ENCODE measurements around the gene CDK10. TPM values are rescaled to one million over a fixed set of nuclear protein-coding genes. Genes with fewer than 3 reads are reported as not detected.
"Not testable (repeated sequence)": the region's sequence is repeated elsewhere in the genome, so short reads cannot be mapped to it uniquely, and the experiment has no call there.

The CDK10 gene
- total RNA-seq, 4 donors from 2014 or later = 34.6 to 69.1 (median 40.9) TPM

GRCh38 chr16:89660146-89660545, 26.3 kb upstream of the CDK10 start:
- no peak overlapping the region for H3K4me3 ChIP-seq (ENCODE audit: low read depth, poor library complexity, severe bottlenecking)
- WGBS, 2 donors = 90 to 97% methylated on average over 7 of the region's 7 CpGs
- TF ChIP-seq POLR2A (IDR thresholded peaks at IDR 0.05) (no peak), CTCF (IDR thresholded peaks at IDR 0.05) (no peak)
- intact Hi-C loops (cut with DNase I; ENCODE audit: low total_unique reads) = no loop called here
- no peak for DNase-seq (ENCODE audit: low spot score in 2 of 2)

- 93 to 94% methylated on average over 9 of the region's 9 CpGs for WGBS, 2 donors
- H3K4me3 ChIP-seq (ENCODE audit: low read depth, poor library complexity, severe bottlenecking) = no peak overlapping the region
- TF ChIP-seq POLR2A (IDR thresholded peaks at IDR 0.05) = no peak
- no peak for TF ChIP-seq CTCF (IDR thresholded peaks at IDR 0.05)
- intact Hi-C loops (cut with DNase I; ENCODE audit: low total_unique reads) = no loop called here
- no peak for DNase-seq (ENCODE audit: low spot score in 2 of 2)
These were observed 25.3 kb upstream of the CDK10 start for GRCh38 chr16:89661215-89661614.

GRCh38 chr16:89664238-89664637, 22.3 kb upstream of the CDK10 start:
- intact Hi-C loops (cut with DNase I; ENCODE audit: low total_unique reads); DNase-seq (ENCODE audit: low spot score in 2 of 2); H3K4me3 ChIP-seq (ENCODE audit: low read depth, poor library complexity, severe bottlenecking): not testable (repeated sequence)
- 64 to 72% methylated on average over 11 of the region's 11 CpGs for WGBS, 2 donors

GRCh38 chr16:89667000-89667399, 19.5 kb upstream of the CDK10 start:
- DNase-seq (ENCODE audit: low spot score in 2 of 2); H3K4me3 ChIP-seq (ENCODE audit: low read depth, poor library complexity, severe bottlenecking); intact Hi-C loops (cut with DNase I; ENCODE audit: low total_unique reads): not testable (repeated sequence)
- 66 to 76% methylated on average over 7 of the region's 7 CpGs for WGBS, 2 donors

GRCh38 chr16:89667633-89668032, 18.9 kb upstream of the CDK10 start:
- no peak for DNase-seq (ENCODE audit: low spot score in 2 of 2)
- TF ChIP-seq CTCF (IDR thresholded peaks at IDR 0.05) (no peak), POLR2A (IDR thresholded peaks at IDR 0.05) (no peak)
- no peak overlapping the region for H3K4me3 ChIP-seq (ENCODE audit: low read depth, poor library complexity, severe bottlenecking)
- intact Hi-C loops (cut with DNase I; ENCODE audit: low total_unique reads) = no loop called here
- WGBS, 2 donors = 79 to 80% methylated on average over 8 of the region's 9 CpGs

GRCh38 chr16:89668790-89669158, 17.7 kb upstream of the CDK10 start:
- no peak for DNase-seq (ENCODE audit: low spot score in 2 of 2)
- H3K4me3 ChIP-seq (ENCODE audit: low read depth, poor library complexity, severe bottlenecking) = no peak overlapping the region

More at GRCh38 chr16:89668790-89669158, 17.7 kb upstream of the CDK10 start:
- WGBS, 2 donors = 63 to 74% methylated on average over 5 of the region's 5 CpGs
- intact Hi-C loops (cut with DNase I; ENCODE audit: low total_unique reads) = no loop called here
- no peak for TF ChIP-seq POLR2A (IDR thresholded peaks at IDR 0.05)
- TF ChIP-seq CTCF (IDR thresholded peaks at IDR 0.05) = no peak
